HCT116 (cell line): Measurements from ENCODE around the gene PPFIBP1. TPM values are rescaled to one million over a fixed set of nuclear protein-coding genes. Genes with fewer than 3 reads are reported as not detected.

Experiments used
- ATAC-seq: fragments of 200-7000 bp; cut with Tn5 transposase; 2 replicates; pipeline ENCODE4 v1.9.1; 2020; ENCODE audit warnings: mild to moderate bottlenecking, moderate library complexity
- BruUV-seq: library from RNA; stranded (reverse); fragments of 400-500 nt; replicated peaks from 2 replicates; lab custom pipeline; 2021; lab: Mats Ljungman, UMichigan
- CTCF ChIA-PET: fragments of 300-600 bp; sonication (Branson Sonifier 250); formaldehyde crosslinking; loops from one replicate; lab custom pipeline; 2021; ENCODE audit warnings: antibody characterized with exemption; lab: Charles Lee
- POLR2A ChIA-PET: fragments of 300-600, 350-600 bp; sonication (Branson Sonifier 250); formaldehyde crosslinking; loops from one replicate; lab custom pipeline; 2021; ENCODE audit warnings: antibody characterized with exemption; lab: Charles Lee
- RAD21 ChIA-PET, 2 experiments: fragments of 300-600 bp; sonication (Branson Sonifier 250); formaldehyde crosslinking; loops; one replicate each; lab custom pipeline; 2023; ENCODE audit warnings: low total read pairs in 2 of 2; ENCODE audit not compliant: uncharacterized antibody in 2 of 2, unreplicated experiment in 2 of 2, low non-redundant PET in 1 of 2; lab: Charles Lee
- DNase-seq: peaks from one replicate; pipeline ENCODE4 v3.0.0-alpha.2; 2010; ENCODE audit warnings: low read depth, low spot score
- H2AFZ ChIP-seq: fragments of 200-600 bp; shearing (Covaris generic), sonication (generic); 2 replicates; pipeline ENCODE4 v1.6.1; 2017; ENCODE audit warnings: low read depth, mixed run types, mixed read lengths, antibody characterized with exemption, low read length; ENCODE audit not compliant: poor library complexity, severe bottlenecking
- H3K27ac ChIP-seq: 2 replicates; pipeline ENCODE4 v1.5.1; 2012; ENCODE audit warnings: low read depth, low read length
- H3K27me3 ChIP-seq: fragments of 200-600 bp; sonication (generic); 2 replicates; pipeline ENCODE4 v1.6.1; 2016; ENCODE audit warnings: mixed run types, low read length, mixed read lengths; ENCODE audit not compliant: insufficient read depth
- H3K36me3 ChIP-seq, 2 experiments: fragments of 200-500 bp in 1 of 2; fragments of 200-600 bp in 1 of 2; sonication (Bioruptor generic) in 1 of 2; sonication (generic) in 1 of 2; 2 replicates each; pipeline versions ENCODE4 v1.5.1 to v1.6.1; 2014 to 2016; ENCODE audit warnings: low read length in 2 of 2, inconsistent platforms in 1 of 2, mixed read lengths in 1 of 2, mixed run types in 1 of 2; ENCODE audit not compliant: insufficient read depth in 2 of 2, control insufficient read depth in 1 of 2
- H3K4me1 ChIP-seq, 2 experiments: fragments of 200-600 bp in 1 of 2; sonication (generic) in 1 of 2; 2 replicates each; pipeline versions ENCODE4 v1.5.1 to v1.6.1; 2012 to 2017; ENCODE audit warnings: low read length in 2 of 2, inconsistent platforms in 1 of 2, mild to moderate bottlenecking in 1 of 2, mixed read lengths in 1 of 2, mixed run types in 1 of 2, moderate library complexity in 1 of 2; ENCODE audit not compliant: insufficient read depth in 2 of 2, control insufficient read depth in 1 of 2
- H3K4me2 ChIP-seq: fragments of 200-600 bp; sonication (generic); 2 replicates; pipeline ENCODE4 v1.6.1; 2017; ENCODE audit warnings: mixed run types, low read length, mixed read lengths
- H3K4me3 ChIP-seq, 2 experiments: fragments of 200-600 bp in 1 of 2; sonication (generic) in 1 of 2; replicated peaks in 1 of 2; 2 replicates each; pipeline ENCODE4 v1.5.1; 2011 to 2016; ENCODE audit warnings: low read length in 2 of 2, control low read depth in 1 of 2, low read depth in 1 of 2, mild to moderate bottlenecking in 1 of 2, mixed read lengths in 1 of 2, mixed run types in 1 of 2
- H3K79me2 ChIP-seq: fragments of 200-600 bp; sonication (generic); 2 replicates; pipeline ENCODE4 v1.6.1; 2017; ENCODE audit warnings: mild to moderate bottlenecking, mixed run types, low read length, moderate library complexity, mixed read lengths; ENCODE audit not compliant: insufficient read depth
- H3K9ac ChIP-seq: fragments of 200-600 bp; sonication (generic); 2 replicates; pipeline ENCODE4 v1.6.1; 2016; ENCODE audit warnings: low read length, mixed read lengths
- H3K9me2 ChIP-seq: fragments of 200-600 bp; sonication (generic), shearing (Covaris generic); 2 replicates; pipeline ENCODE4 v1.6.1; 2017; ENCODE audit warnings: mixed run types, mild to moderate bottlenecking, moderate library complexity; ENCODE audit not compliant: insufficient read depth
- H3K9me3 ChIP-seq, 2 experiments: fragments of 200-500 bp in 1 of 2; fragments of 200-600 bp in 1 of 2; sonication (Bioruptor generic) in 1 of 2; sonication (generic) in 1 of 2; 2 replicates each; pipeline ENCODE4 v1.6.1; 2014 to 2017; ENCODE audit warnings: low read length in 2 of 2, mixed read lengths in 2 of 2, inconsistent platforms in 1 of 2, low read depth in 1 of 2, mild to moderate bottlenecking in 1 of 2, mixed run types in 1 of 2, moderate library complexity in 1 of 2; ENCODE audit not compliant: control insufficient read depth in 1 of 2, insufficient read depth in 1 of 2
- H4K20me1 ChIP-seq: fragments of 200-600 bp; sonication (generic), shearing (Covaris generic); 2 replicates; pipeline ENCODE4 v1.6.1; 2017; ENCODE audit warnings: mixed run types, mild to moderate bottlenecking, moderate library complexity; ENCODE audit not compliant: insufficient read depth
- CBX3 ChIP-seq: IDR thresholded peaks from 2 replicates; pipeline ENCODE4 v1.6.1; 2012; ENCODE audit warnings: low read depth
- CEBPB ChIP-seq: IDR thresholded peaks from 2 replicates; pipeline ENCODE4 v1.6.1; 2012; ENCODE audit warnings: low read depth
- EGR1 ChIP-seq: IDR thresholded peaks from 2 replicates; pipeline ENCODE4 v1.6.1; 2012; ENCODE audit warnings: low read depth
- ELF1 ChIP-seq: IDR thresholded peaks from 2 replicates; pipeline ENCODE4 v1.6.1; 2012; ENCODE audit warnings: low read depth, borderline replicate concordance
- EZH2 ChIP-seq: fragments of 200-600 bp; sonication (generic); IDR thresholded peaks from 2 replicates; pipeline ENCODE4 v1.6.1; 2017; ENCODE audit warnings: antibody characterized with exemption, mixed run types
- EZH2phosphoT487 ChIP-seq: fragments of 200-600 bp; IDR thresholded peaks from 2 replicates; pipeline ENCODE4 v1.6.1; 2018; ENCODE audit warnings: antibody characterized with exemption, borderline replicate concordance
- FOSL1 ChIP-seq: IDR thresholded peaks from 2 replicates; pipeline ENCODE4 v1.6.1; 2012; ENCODE audit warnings: low read depth
- JUND ChIP-seq: IDR thresholded peaks from 2 replicates; pipeline ENCODE4 v1.6.1; 2012
- POLR2A ChIP-seq: IDR thresholded peaks from 2 replicates; pipeline ENCODE4 v1.7.0; 2011; ENCODE audit warnings: borderline replicate concordance; ENCODE audit not compliant: insufficient read depth, insufficient read length; ENCODE audit errors: extremely low read depth
- SP1 ChIP-seq: IDR thresholded peaks from 2 replicates; pipeline ENCODE4 v1.6.1; 2012; ENCODE audit warnings: low read depth
- SRF ChIP-seq: IDR thresholded peaks from 2 replicates; pipeline ENCODE4 v1.6.1; 2012; ENCODE audit warnings: low read depth
- YY1 ChIP-seq: IDR thresholded peaks from 2 replicates; pipeline ENCODE4 v1.6.1; 2011; ENCODE audit warnings: low read length, low read depth, moderate library complexity, mild to moderate bottlenecking; ENCODE audit not compliant: insufficient replicate concordance; ENCODE audit errors: extremely low read depth
- ZFX ChIP-seq: fragments of 450-650 bp; IDR thresholded peaks from 2 replicates; pipeline ENCODE4 v1.6.1; 2017
- ZNF274 ChIP-seq: fragments of 200-500 bp; sonication (Bioruptor generic); IDR thresholded peaks from 2 replicates; pipeline ENCODE4 v1.6.1; 2014; ENCODE audit warnings: mild to moderate bottlenecking, low read depth, low read length, inconsistent platforms
- intact Hi-C: fragments of 100-400 bp; cut with micrococcal nuclease; formaldehyde crosslinking; loops from 2 replicates; pipeline ENCODE4 v1.10.0; 2022
- total RNA-seq: library from RNA; stranded (reverse); gene quantifications from one replicate; pipeline ENCODE4 v1.2.1, GENCODE V29; 2021; ENCODE audit not compliant: unreplicated experiment
- TF ChIP-seq, protein P1 (sequence below): IDR thresholded peaks from 2 replicates; pipeline ENCODE4 v1.6.1; 2012
- TF ChIP-seq, protein P2 (sequence below): IDR thresholded peaks from 2 replicates; pipeline ENCODE4 v1.6.1; 2012
- TF ChIP-seq, protein P3 (sequence below), 3 experiments: fragments of 200-600 bp in 1 of 3; sonication (generic) in 1 of 3; IDR thresholded peaks in 2 of 3; conservative IDR thresholded peaks in 1 of 3; 2 replicates each; pipeline ENCODE4 v1.5.1; 2012 to 2017; ENCODE audit warnings: low read depth in 2 of 3, low read length in 2 of 3, antibody characterized with exemption in 1 of 3, borderline replicate concordance in 1 of 3, control low read depth in 1 of 3, mild to moderate bottlenecking in 1 of 3, mixed read lengths in 1 of 3, mixed run types in 1 of 3, moderate library complexity in 1 of 3; ENCODE audit not compliant: insufficient read depth in 1 of 3

PPFIBP1 gene
- total RNA-seq, 1 experiment from 2014 or later, result 102 TPM

- no peak for DNase-seq
- BruUV-seq, result no TSS peak
- H3K4me3 ChIP-seq, result no peak overlapping the region
- no peak overlapping the region for H2AFZ ChIP-seq
- no peak for ATAC-seq
- ChIA-PET POLR2A (no interaction called here), RAD21 (no interaction called here), CTCF (no interaction called here)
- TF ChIP-seq CBX3 (no peak), EZH2 (no peak), ZFX (no peak), FOSL1 (no peak), EGR1 (no peak), SP1 (no peak), POLR2A (no peak), ZNF274 (no peak), ELF1 (no peak), SRF (no peak), CEBPB (no peak), JUND (no peak), YY1 (no peak), EZH2phosphoT487 (no peak)
- TF ChIP-seq, protein P1, sequence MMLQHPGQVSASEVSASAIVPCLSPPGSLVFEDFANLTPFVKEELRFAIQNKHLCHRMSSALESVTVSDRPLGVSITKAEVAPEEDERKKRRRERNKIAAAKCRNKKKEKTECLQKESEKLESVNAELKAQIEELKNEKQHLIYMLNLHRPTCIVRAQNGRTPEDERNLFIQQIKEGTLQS, result no peak
- TF ChIP-seq, protein P2, sequence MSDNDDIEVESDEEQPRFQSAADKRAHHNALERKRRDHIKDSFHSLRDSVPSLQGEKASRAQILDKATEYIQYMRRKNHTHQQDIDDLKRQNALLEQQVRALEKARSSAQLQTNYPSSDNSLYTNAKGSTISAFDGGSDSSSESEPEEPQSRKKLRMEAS, result no peak
- TF ChIP-seq, protein P3, sequence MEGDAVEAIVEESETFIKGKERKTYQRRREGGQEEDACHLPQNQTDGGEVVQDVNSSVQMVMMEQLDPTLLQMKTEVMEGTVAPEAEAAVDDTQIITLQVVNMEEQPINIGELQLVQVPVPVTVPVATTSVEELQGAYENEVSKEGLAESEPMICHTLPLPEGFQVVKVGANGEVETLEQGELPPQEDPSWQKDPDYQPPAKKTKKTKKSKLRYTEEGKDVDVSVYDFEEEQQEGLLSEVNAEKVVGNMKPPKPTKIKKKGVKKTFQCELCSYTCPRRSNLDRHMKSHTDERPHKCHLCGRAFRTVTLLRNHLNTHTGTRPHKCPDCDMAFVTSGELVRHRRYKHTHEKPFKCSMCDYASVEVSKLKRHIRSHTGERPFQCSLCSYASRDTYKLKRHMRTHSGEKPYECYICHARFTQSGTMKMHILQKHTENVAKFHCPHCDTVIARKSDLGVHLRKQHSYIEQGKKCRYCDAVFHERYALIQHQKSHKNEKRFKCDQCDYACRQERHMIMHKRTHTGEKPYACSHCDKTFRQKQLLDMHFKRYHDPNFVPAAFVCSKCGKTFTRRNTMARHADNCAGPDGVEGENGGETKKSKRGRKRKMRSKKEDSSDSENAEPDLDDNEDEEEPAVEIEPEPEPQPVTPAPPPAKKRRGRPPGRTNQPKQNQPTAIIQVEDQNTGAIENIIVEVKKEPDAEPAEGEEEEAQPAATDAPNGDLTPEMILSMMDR (IDR thresholded peaks at IDR 0.05 in 2 of 3, conservative IDR thresholded peaks at IDR 0.05 in 1 of 3; ENCODE audit: borderline replicate concordance in 1 of 3, insufficient read depth in 1 of 3, low read depth in 2 of 3, low read length in 2 of 3), result no peak
- H3K4me2 ChIP-seq, result no peak overlapping the region
- intact Hi-C loops, result no loop called here
- no peak overlapping the region for H3K9ac ChIP-seq
- no peak overlapping the region for H3K27ac ChIP-seq
- no peaks in the 10 kb centered on the region for H4K20me1 ChIP-seq
- peaks cover 5 to 22% of the 10 kb centered on the region in 2 experiments for H3K4me1 ChIP-seq
- no peaks in the 10 kb centered on the region for H3K9me2 ChIP-seq
- no peaks in the 10 kb centered on the region for H3K27me3 ChIP-seq
- no peaks in the 10 kb centered on the region for H3K36me3 ChIP-seq
- peaks cover 26% of the 10 kb centered on the region for H3K79me2 ChIP-seq
- no peaks in the 10 kb centered on the region for H3K9me3 ChIP-seq
Measured at GRCh38 chr12:27521981-27522380, 2.0 kb upstream of the PPFIBP1 start.
